HepG2 (cell line): Measurements from ENCODE around the gene CLRN2. TPM values are rescaled to one million over a fixed set of nuclear protein-coding genes. Genes with fewer than 3 reads are reported as not detected.

ENCODE experiments used
- GMEB1 ChIP-seq: sonication (generic); formaldehyde crosslinking; IDR thresholded peaks from 2 replicates; pipeline ENCODE4 v1.5.1; 2020; ENCODE audit warnings: missing genetic modification reagents, mild to moderate bottlenecking, borderline replicate concordance
- NFAT5 ChIP-seq: sonication (generic); formaldehyde crosslinking; IDR thresholded peaks from 2 replicates; pipeline ENCODE4 v1.4.0; 2020; ENCODE audit warnings: missing genetic modification reagents
- POGK ChIP-seq: sonication (generic); formaldehyde crosslinking; conservative IDR thresholded peaks from 2 replicates; pipeline ENCODE4 v1.8.0; 2022; ENCODE audit warnings: mild to moderate bottlenecking, moderate library complexity, missing genetic modification reagents
- TFDP2 ChIP-seq: sonication (generic); formaldehyde crosslinking; IDR thresholded peaks from 2 replicates; pipeline ENCODE4 v1.4.0; 2020; ENCODE audit warnings: missing genetic modification reagents
- ZBTB37 ChIP-seq: sonication (generic); formaldehyde crosslinking; IDR thresholded peaks from 2 replicates; pipeline ENCODE4 v1.4.0; 2020; ENCODE audit warnings: mild to moderate bottlenecking, missing genetic modification reagents
- ZHX1 ChIP-seq: sonication (generic); formaldehyde crosslinking; IDR thresholded peaks from 2 replicates; pipeline ENCODE4 v1.8.1; 2022; ENCODE audit warnings: low read depth, mild to moderate bottlenecking, missing genetic modification reagents
- ZNF234 ChIP-seq: sonication (generic); formaldehyde crosslinking; conservative IDR thresholded peaks from 2 replicates; pipeline ENCODE4 v1.5.1; 2020; ENCODE audit warnings: mild to moderate bottlenecking, missing genetic modification reagents
- ZNF282 ChIP-seq: fragments of 450-650 bp; IDR thresholded peaks from 2 replicates; pipeline ENCODE4 v1.6.1; 2018; ENCODE audit not compliant: partially characterized antibody
- ZNF414 ChIP-seq: sonication (generic); formaldehyde crosslinking; IDR thresholded peaks from 2 replicates; pipeline ENCODE4 v1.5.0; 2020; ENCODE audit warnings: missing genetic modification reagents
- ZNF800 ChIP-seq: sonication (generic); formaldehyde crosslinking; IDR thresholded peaks from 2 replicates; pipeline ENCODE4 v1.4.0; 2020; ENCODE audit warnings: missing genetic modification reagents
- ZSCAN22 ChIP-seq: sonication (generic); formaldehyde crosslinking; IDR thresholded peaks from 2 replicates; pipeline ENCODE4 v1.4.0; 2020; ENCODE audit warnings: mild to moderate bottlenecking, missing genetic modification reagents
- polyA plus RNA-seq, 8 experiments: library from polyadenylated mRNA; depleted of rRNA in 3 of 8; stranded (reverse) in 7 of 8; unstranded in 1 of 8; fragments of >200 nt; fragmentation: Illumina TruSeq in 4 of 8; extraction: Trizol in 4 of 8; gene quantifications; 2 replicates each; pipeline versions ENCODE4 v1.2.1 to v1.2.3, GENCODE V29; 2011 to 2016; ENCODE audit warnings: low read depth in 4 of 8, missing spikeins in 1 of 8, mixed read lengths in 1 of 8; ENCODE audit not compliant: insufficient read depth in 1 of 8
- total RNA-seq, 5 experiments: library from RNA; depleted of rRNA; stranded (reverse); fragments of >200 nt; fragmentation: Illumina TruSeq; extraction: Trizol; gene quantifications; 2 replicates each; pipeline ENCODE4 v1.2.3, GENCODE V29; 2016; ENCODE audit warnings: low read depth in 1 of 5

CLRN2 gene
- total and polyA plus RNA-seq, 2 of the 13 experiments (the other 11 are each of a cell fraction or from before 2014, with no cell fraction given), result not detected

GRCh38 chr4:17544205-17544604, 29.2 kb downstream of the CLRN2 start (continued):
- no peak for TF ChIP-seq NFAT5 (CRISPR knock-in tag)
- no peak for TF ChIP-seq ZNF414
- TF ChIP-seq ZNF800 (CRISPR knock-in tag), result no peak
- TF ChIP-seq TFDP2 (CRISPR knock-in tag), result no peak
- no peak for TF ChIP-seq ZBTB37 (CRISPR knock-in tag)
- TF ChIP-seq ZNF282, result no peak
- TF ChIP-seq ZHX1 (CRISPR knock-in tag), result no peak
- no peak for TF ChIP-seq ZSCAN22 (CRISPR knock-in tag)
- no peak; the same call in 1 of the 2 replicates for TF ChIP-seq POGK
- no peak for TF ChIP-seq GMEB1 (CRISPR knock-in tag)
- TF ChIP-seq ZNF234, result no peak
